Small intestine (tissue), 7 donors: ENCODE measurements around the gene MVB12B. TPM values are rescaled to one million over a fixed set of nuclear protein-coding genes. Genes with fewer than 3 reads are reported as not detected.

Experiments used
- DNase-seq, 2 donors: peaks; one replicate each; pipeline versions ENCODE4 v3.0.0 to v3.0.0-alpha.2; 2013
- FAIRE-seq: peaks from 2 replicates; lab custom pipeline; 2012; peaks lifted over from hg19 to GRCh38; lab: Jason Lieb, UNC
- H3K27ac ChIP-seq, 3 donors: one replicate each; pipeline ENCODE4 v1.5.1; 2013; ENCODE audit warnings: low read length in 2 of 3, mild to moderate bottlenecking in 2 of 3, control low read depth in 1 of 3, inconsistent platforms in 1 of 3, low read depth in 1 of 3, moderate library complexity in 1 of 3
- H3K27me3 ChIP-seq, 3 donors: one replicate each; pipeline ENCODE4 v1.6.1; 2013; ENCODE audit warnings: low read length in 3 of 3, inconsistent platforms in 1 of 3; ENCODE audit not compliant: control insufficient read depth in 3 of 3, insufficient read depth in 3 of 3
- H3K36me3 ChIP-seq, 3 donors: one replicate each; pipeline ENCODE4 v1.6.1; 2013; ENCODE audit warnings: low read length in 3 of 3, inconsistent platforms in 1 of 3, low read depth in 1 of 3, mild to moderate bottlenecking in 1 of 3, moderate library complexity in 1 of 3; ENCODE audit not compliant: control insufficient read depth in 3 of 3, insufficient read depth in 2 of 3
- H3K4me1 ChIP-seq, 3 donors: one replicate each; pipeline ENCODE4 v1.6.1; 2013; ENCODE audit warnings: low read length in 2 of 3, inconsistent platforms in 1 of 3, low read depth in 1 of 3, mild to moderate bottlenecking in 1 of 3, moderate library complexity in 1 of 3; ENCODE audit not compliant: control insufficient read depth in 3 of 3, insufficient read depth in 2 of 3
- H3K4me3 ChIP-seq, 3 donors: one replicate each; pipeline ENCODE4 v1.5.1; 2013; ENCODE audit warnings: low read length in 3 of 3, control low read depth in 1 of 3, inconsistent platforms in 1 of 3, low read depth in 1 of 3, mild to moderate bottlenecking in 1 of 3, moderate library complexity in 1 of 3
- H3K9me3 ChIP-seq, 2 donors: one replicate each; pipeline ENCODE4 v1.6.1; 2013; ENCODE audit warnings: low read depth in 1 of 2, low read length in 1 of 2; ENCODE audit not compliant: control insufficient read depth in 2 of 2, insufficient read depth in 1 of 2
- WGBS, 3 donors: extraction: QIAGEN DNeasy Blood & Tissue Kit; methylation state at CpG; one replicate each; pipeline ENCODE4 v1.1.7; 2013; 5-methylcytosine and 5-hydroxymethylcytosine counted together
- polyA plus RNA-seq, 4 donors: library from polyadenylated mRNA; stranded (reverse) in 3 of 4; unstranded in 1 of 4; fragments of 200-250 nt in 3 of 4; fragments of 120-200 nt in 1 of 4; gene quantifications; one replicate each; pipeline versions ENCODE4 v1.2.1 to v1.2.3, GENCODE V29; 2013
- donor health status: healthy with polysubstance abuse.
- donor health status: control.
- donor health status: control.
- donor health status: Bipolar disorder and iron deficiency.
- donor health status: healthy.

Gene MVB12B
- polyA plus RNA-seq, 4 donors: 1.6 to 10.0 (median 4.2) TPM

GRCh38 chr9:126499005-126499910 is 172.6 kb downstream of the MVB12B start:
- H3K27me3 ChIP-seq: peaks cover 0 to 15% (median 1%) of the 10 kb centered on the region in 3 donors
- FAIRE-seq (no peak), DNase-seq (peak; percentile 32 to 61)
- 3 to 9% (median 5%) methylated on average over 44 to 46 of the region's 46 CpGs for WGBS, 3 donors
- no peak overlapping the region for H3K27ac ChIP-seq
- peaks cover 0 to 4% (median 0%) of the 10 kb centered on the region in 3 donors for H3K4me1 ChIP-seq
- H3K36me3 ChIP-seq: peaks cover 0 to 51% (median 0%) of the 10 kb centered on the region in 3 donors
- peak overlapping the region in 1 of 3 donors; percentile 39 for H3K4me3 ChIP-seq
- H3K9me3 ChIP-seq: no peaks in the 10 kb centered on the region

- no peak for FAIRE-seq
- Histone ChIP-seq H3K36me3 (peaks cover 0 to 58% (median 0%) of the 10 kb centered on the region in 3 donors), H3K27ac (no peak overlapping the region), H3K9me3 (no peaks in the 10 kb centered on the region), H3K4me3 (no peak overlapping the region), H3K27me3 (peaks cover 0 to 15% (median 1%) of the 10 kb centered on the region in 3 donors), H3K4me1 (peaks cover 0 to 4% (median 0%) of the 10 kb centered on the region in 3 donors)
- no peak for DNase-seq
- WGBS, 3 donors: 32 to 50% (median 36%) methylated on average over 18 to 20 of the region's 20 CpGs
These were observed 173.4 kb downstream of the MVB12B start for GRCh38 chr9:126499911-126500599.

- H3K9me3 ChIP-seq: no peaks in the 10 kb centered on the region
- H3K27ac ChIP-seq: no peak overlapping the region
- FAIRE-seq (no peak), DNase-seq (peak; percentile 52 to 82)
- H3K27me3 ChIP-seq: peaks cover 0 to 15% (median 1%) of the 10 kb centered on the region in 3 donors
- H3K36me3 ChIP-seq: peaks cover 0 to 61% (median 0%) of the 10 kb centered on the region in 3 donors
- WGBS, 3 donors: 31 to 35% (median 35%) methylated on average over 36 to 37 of the region's 37 CpGs
- H3K4me1 ChIP-seq: peaks cover 0 to 4% (median 0%) of the 10 kb centered on the region in 3 donors
- no peak overlapping the region for H3K4me3 ChIP-seq
These were observed 174.2 kb downstream of the MVB12B start for GRCh38 chr9:126500600-126501382.

GRCh38 chr9:126501383-126502331 is 175.0 kb downstream of the MVB12B start:
- H3K4me3 ChIP-seq: no peak overlapping the region
- no peak for FAIRE-seq
- no peaks in the 10 kb centered on the region for H3K9me3 ChIP-seq
- DNase-seq: no peak
- H3K27me3 ChIP-seq: peaks cover 0 to 15% (median 1%) of the 10 kb centered on the region in 3 donors
- peaks cover 0 to 4% (median 0%) of the 10 kb centered on the region in 3 donors for H3K4me1 ChIP-seq
- peaks cover 0 to 59% (median 0%) of the 10 kb centered on the region in 3 donors for H3K36me3 ChIP-seq
- 88 to 91% (median 88%) methylated on average over 22 of the region's 22 CpGs for WGBS, 3 donors
- H3K27ac ChIP-seq: no peak overlapping the region

- H3K4me1 ChIP-seq: peaks cover 0 to 4% (median 0%) of the 10 kb centered on the region in 3 donors
- H3K36me3 ChIP-seq: peaks cover 0 to 49% (median 0%) of the 10 kb centered on the region in 3 donors
- no peak for FAIRE-seq
- peaks cover 0 to 15% (median 1%) of the 10 kb centered on the region in 3 donors for H3K27me3 ChIP-seq
- H3K4me3 ChIP-seq: no peak overlapping the region
- H3K27ac ChIP-seq: no peak overlapping the region
- WGBS, 3 donors: 91 to 93% (median 91%) methylated on average over 33 to 34 of the region's 34 CpGs
- no peak for DNase-seq
- H3K9me3 ChIP-seq: no peaks in the 10 kb centered on the region
These were observed 176.0 kb downstream of the MVB12B start for GRCh38 chr9:126502417-126503332.

GRCh38 chr9:126503333-126504085 is 176.9 kb downstream of the MVB12B start:
- no peak for FAIRE-seq
- Histone ChIP-seq H3K4me3 (no peak overlapping the region), H3K27ac (no peak overlapping the region), H3K36me3 (peaks cover 0 to 41% (median 0%) of the 10 kb centered on the region in 3 donors), H3K4me1 (peaks cover 0 to 4% (median 0%) of the 10 kb centered on the region in 3 donors), H3K9me3 (no peaks in the 10 kb centered on the region), H3K27me3 (peaks cover 0 to 15% (median 1%) of the 10 kb centered on the region in 3 donors)
- 83 to 90% (median 86%) methylated on average over 26 to 28 of the region's 28 CpGs for WGBS, 3 donors
- no peak for DNase-seq
